HUES48 (cell line): Measurements from ENCODE around the gene CNTROB.

Experiments used
- H3K27ac ChIP-seq: one replicate; pipeline ENCODE4 v1.7.0; 2013; ENCODE audit warnings: low read depth, low read length, inconsistent platforms
- H3K27me3 ChIP-seq: 2 replicates; pipeline ENCODE4 v1.6.1; 2013; ENCODE audit warnings: mild to moderate bottlenecking, low read length; ENCODE audit not compliant: control insufficient read depth, insufficient read depth
- H3K36me3 ChIP-seq: 2 replicates; pipeline ENCODE4 v1.6.1; 2013; ENCODE audit warnings: low read length; ENCODE audit not compliant: control insufficient read depth, insufficient read depth
- H3K4me1 ChIP-seq: 2 replicates; pipeline ENCODE4 v1.6.1; 2013; ENCODE audit warnings: mild to moderate bottlenecking, low read length; ENCODE audit not compliant: control insufficient read depth, insufficient read depth
- H3K4me3 ChIP-seq: 2 replicates; pipeline ENCODE4 v1.5.1; 2013; ENCODE audit warnings: mild to moderate bottlenecking, low read depth, low read length
- H3K9ac ChIP-seq: 2 replicates; pipeline ENCODE4 v1.6.1; 2013; ENCODE audit warnings: mild to moderate bottlenecking, low read depth, low read length, moderate library complexity
- H3K9me3 ChIP-seq: 2 replicates; pipeline ENCODE4 v1.6.1; 2013; ENCODE audit warnings: low read length; ENCODE audit not compliant: control insufficient read depth, insufficient read depth

The CNTROB gene

GRCh38 chr17:7989781-7990655 lies 58.0 kb downstream of the CNTROB start:
- Histone ChIP-seq H3K36me3 (no peaks in the 10 kb centered on the region), H3K27me3 (peaks cover 9% of the 10 kb centered on the region), H3K4me3 (peak overlapping the region; percentile 80), H3K9me3 (no peaks in the 10 kb centered on the region), H3K27ac (no peak overlapping the region), H3K9ac (peak overlapping the region; percentile 30; the same call in 1 of the 2 replicates), H3K4me1 (0 out of 2 replicates have a peak, but pooled peaks cover 2% of the 10 kb centered on the region)

GRCh38 chr17:7992516-7992915 lies 60.5 kb downstream of the CNTROB start:
- Histone ChIP-seq H3K27ac (no peak overlapping the region), H3K9ac (no peak overlapping the region), H3K4me1 (peaks cover 5% of the 10 kb centered on the region; the same call in 1 of the 2 replicates)

GRCh38 chr17:7992924-7993323 lies 60.9 kb downstream of the CNTROB start:
- Histone ChIP-seq H3K4me3 (no peak overlapping the region), H3K4me1 (peaks cover 5% of the 10 kb centered on the region; the same call in 1 of the 2 replicates)

More at GRCh38 chr17:7992516-7992915, 60.5 kb downstream of the CNTROB start:
- Histone ChIP-seq H3K36me3 (no peaks in the 10 kb centered on the region), H3K27me3 (peaks cover 9% of the 10 kb centered on the region), H3K9me3 (no peaks in the 10 kb centered on the region), H3K4me3 (no peak overlapping the region)

GRCh38 chr17:7993972-7994589 lies 62.1 kb downstream of the CNTROB start:
- Histone ChIP-seq H3K4me3 (no peak overlapping the region), H3K27me3 (peaks cover 9% of the 10 kb centered on the region), H3K36me3 (no peaks in the 10 kb centered on the region), H3K27ac (no peak overlapping the region), H3K4me1 (peaks cover 5% of the 10 kb centered on the region; the same call in 1 of the 2 replicates), H3K9ac (no peak overlapping the region), H3K9me3 (no peaks in the 10 kb centered on the region)

More at GRCh38 chr17:7992924-7993323, 60.9 kb downstream of the CNTROB start:
- Histone ChIP-seq H3K27ac (no peak overlapping the region), H3K27me3 (peaks cover 9% of the 10 kb centered on the region), H3K36me3 (no peaks in the 10 kb centered on the region), H3K9ac (no peak overlapping the region), H3K9me3 (no peaks in the 10 kb centered on the region)

GRCh38 chr17:7995724-7996123 lies 63.7 kb downstream of the CNTROB start:
- H3K36me3 ChIP-seq: no peaks in the 10 kb centered on the region
- peaks cover 3% of the 10 kb centered on the region; the same call in 1 of the 2 replicates for H3K4me1 ChIP-seq
- peaks cover 2% of the 10 kb centered on the region for H3K27me3 ChIP-seq
- no peak overlapping the region for H3K4me3 ChIP-seq
- H3K27ac ChIP-seq: no peak overlapping the region
- H3K9ac ChIP-seq: no peak overlapping the region
- no peaks in the 10 kb centered on the region for H3K9me3 ChIP-seq

- Histone ChIP-seq H3K36me3 (no peaks in the 10 kb centered on the region), H3K4me3 (no peak overlapping the region), H3K27me3 (peaks cover 16% of the 10 kb centered on the region), H3K9ac (no peak overlapping the region), H3K9me3 (no peaks in the 10 kb centered on the region), H3K27ac (no peak overlapping the region), H3K4me1 (peaks cover 3% of the 10 kb centered on the region; the same call in 1 of the 2 replicates)
Measured at GRCh38 chr17:7997186-7997585, 65.2 kb downstream of the CNTROB start.
